Measurements from ENCODE around the gene SLC9C2. TPM values are rescaled to one million over a fixed set of nuclear protein-coding genes. Genes with fewer than 3 reads are reported as not detected.
"Not testable (repeated sequence)": the region's sequence is repeated elsewhere in the genome, so short reads cannot be mapped to it uniquely, and the experiment has no call there.

SLC9C2 gene
- total RNA-seq, 6 experiments from 2014 or later: not detected

DNA sequence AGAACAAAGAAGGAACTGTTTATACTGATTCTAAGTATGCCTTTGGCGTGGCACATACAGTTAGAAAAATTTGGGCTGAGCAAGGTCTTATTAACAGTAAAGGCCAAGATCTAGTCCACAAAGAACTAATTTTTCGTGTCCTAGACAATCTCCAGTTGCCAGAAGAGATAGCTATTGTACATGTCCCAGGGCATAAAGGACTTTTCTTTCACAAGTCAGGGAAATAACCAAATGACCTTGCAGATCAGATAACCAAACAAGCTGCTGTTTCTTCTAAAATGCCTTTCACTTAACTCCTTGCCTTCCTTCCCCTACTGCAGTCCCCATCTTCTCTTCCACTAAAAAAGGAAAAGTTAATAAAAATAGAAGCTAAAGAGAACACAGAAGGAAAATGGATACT, 36.2 kb upstream of the SLC9C2 start:
- Histone ChIP-seq H3K4me1 (no peaks in the 10 kb centered on the region), H3K4me3 (no peak overlapping the region), H3K36me3 (no peaks in the 10 kb centered on the region), H3K27ac (no peak overlapping the region), H3K9me3 (no peaks in the 10 kb centered on the region), H3K27me3 (no peaks in the 10 kb centered on the region)
- no peak for TF ChIP-seq POLR2A (IDR thresholded peaks at IDR 0.05)
- TF ChIP-seq CTCF (IDR thresholded peaks at IDR 0.05): no peak
- intact Hi-C loops (cut with DNase I): no loop called here
- DNase-seq: no peak
- no peak for ATAC-seq
- WGBS (ENCODE audit: insufficient coverage, low coverage, low lambda C conversion rate, missing lambda C conversion rate): 34% methylated on average over 2 of the region's 2 CpGs

DNA sequence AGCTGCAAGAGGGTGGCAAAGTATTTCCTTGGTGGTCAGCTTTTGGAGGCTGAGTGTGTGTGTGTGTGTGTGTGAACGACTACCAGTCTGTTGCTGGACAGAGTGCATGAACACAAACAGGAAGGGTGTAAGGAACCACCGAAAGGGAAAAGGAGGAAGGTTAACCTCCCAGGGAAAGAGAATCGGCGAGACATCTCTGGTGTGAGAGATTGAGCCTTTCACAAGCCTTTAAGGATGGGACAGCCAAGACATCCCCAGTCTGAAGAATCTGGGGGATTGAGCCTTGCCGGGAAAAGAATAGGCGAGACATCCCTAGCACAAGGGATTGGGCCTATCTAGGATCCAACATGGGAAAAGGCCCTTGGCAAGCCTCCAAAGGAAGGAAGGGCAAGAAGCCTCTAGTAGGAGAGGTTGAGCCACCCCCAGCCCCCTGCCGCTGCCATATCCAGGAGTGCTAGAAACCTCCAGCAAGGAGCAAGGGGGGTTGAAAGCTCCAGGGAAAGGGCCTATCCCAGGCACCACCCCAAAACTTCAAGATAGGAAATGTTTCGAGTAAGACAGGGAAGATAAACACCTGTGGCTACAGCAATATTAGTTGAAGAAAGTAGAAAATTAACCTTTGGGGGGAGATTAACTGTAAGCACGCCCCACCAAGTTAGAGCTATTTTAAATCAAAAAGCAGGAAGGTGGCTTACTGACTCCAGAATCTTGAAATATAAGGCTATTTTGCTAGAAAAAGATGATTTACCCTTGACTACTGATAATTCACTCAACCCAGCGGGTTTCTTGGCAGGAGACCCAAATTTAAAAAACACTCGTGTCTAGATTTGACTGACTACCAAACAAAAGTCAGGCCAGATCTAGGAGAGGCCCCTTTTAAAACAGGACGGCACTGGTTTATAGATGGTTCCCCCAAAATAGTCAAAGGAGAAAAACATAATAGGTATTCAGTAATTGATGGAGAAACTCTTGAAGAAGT, 35.5 kb upstream of the SLC9C2 start:
- DNase-seq (no peak), ATAC-seq (no peak)
- intact Hi-C loops (cut with DNase I): no loop called here
- TF ChIP-seq CTCF (IDR thresholded peaks at IDR 0.05): no peak
- no peak for TF ChIP-seq POLR2A (IDR thresholded peaks at IDR 0.05)
- WGBS (ENCODE audit: insufficient coverage, low coverage, low lambda C conversion rate, missing lambda C conversion rate): 71% methylated on average over 9 of the region's 12 CpGs
- Histone ChIP-seq H3K4me3 (no peak overlapping the region), H3K4me1 (no peaks in the 10 kb centered on the region), H3K9me3 (no peaks in the 10 kb centered on the region), H3K27ac (no peak overlapping the region), H3K27me3 (no peaks in the 10 kb centered on the region), H3K36me3 (no peaks in the 10 kb centered on the region)

- H3K36me3 ChIP-seq; ATAC-seq; H3K27me3 ChIP-seq; H3K9me3 ChIP-seq; H3K4me3 ChIP-seq; H3K4me1 ChIP-seq; H3K27ac ChIP-seq; DNase-seq; intact Hi-C loops (cut with DNase I): not testable (repeated sequence)
- 82% methylated on average over 5 of the region's 6 CpGs for WGBS (ENCODE audit: insufficient coverage, low coverage, low lambda C conversion rate, missing lambda C conversion rate)
Measured at GRCh38 chr1:173637236-173638042, 34.6 kb upstream of the SLC9C2 start.

GRCh38 chr1:173635116-173635515, 32.2 kb upstream of the SLC9C2 start, which contains the start of gene TEX50:
Gene TEX50, plus strand, starts transcription at chr1:173635338. Its CDS starts 184 bp downstream, at chr1:173635522.
- Histone ChIP-seq H3K36me3 (no peaks in the 10 kb centered on the region), H3K4me1 (no peaks in the 10 kb centered on the region), H3K27me3 (no peaks in the 10 kb centered on the region), H3K9me3 (no peaks in the 10 kb centered on the region), H3K4me3 (no peak within 1 kb of the TSS), H3K27ac (no peak within 1 kb of the TSS)
- 56% methylated on average over 1 of the region's 1 CpG for WGBS (ENCODE audit: insufficient coverage, low coverage, low lambda C conversion rate, missing lambda C conversion rate)
- no peak for TF ChIP-seq CTCF (IDR thresholded peaks at IDR 0.05)
- no peak for TF ChIP-seq POLR2A (IDR thresholded peaks at IDR 0.05)
- DNase-seq: no peak
- ATAC-seq: no peak
- intact Hi-C loops (cut with DNase I): no loop called here

DNA sequence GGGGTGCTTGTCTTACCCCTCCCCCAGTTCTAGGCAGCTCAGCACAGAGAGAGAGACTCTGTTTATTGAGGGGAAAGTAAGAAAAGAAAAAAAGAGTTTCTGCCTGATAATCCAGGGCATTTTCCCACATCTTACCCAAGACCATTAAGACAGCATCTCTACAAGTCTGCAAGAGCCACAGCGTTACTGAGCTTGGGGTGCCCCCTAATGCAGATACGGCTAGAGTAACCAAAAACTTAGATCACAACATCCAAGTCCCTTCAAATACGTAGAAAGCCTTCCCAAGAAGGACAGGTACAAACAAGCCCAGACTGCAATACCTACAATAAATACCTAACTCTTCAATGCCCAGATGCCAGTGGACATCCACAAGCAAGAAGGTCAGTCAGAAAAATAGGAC, 26.0 kb upstream of the SLC9C2 start:
- Histone ChIP-seq H3K27ac (no peak overlapping the region), H3K4me1 (no peaks in the 10 kb centered on the region), H3K36me3 (no peaks in the 10 kb centered on the region), H3K27me3 (no peaks in the 10 kb centered on the region), H3K4me3 (no peak overlapping the region), H3K9me3 (no peaks in the 10 kb centered on the region)
- ATAC-seq (no peak), DNase-seq (no peak)
- WGBS (ENCODE audit: insufficient coverage, low coverage, low lambda C conversion rate, missing lambda C conversion rate): 81% methylated on average over 3 of the region's 3 CpGs
- no peak for TF ChIP-seq POLR2A (IDR thresholded peaks at IDR 0.05)
- TF ChIP-seq CTCF (IDR thresholded peaks at IDR 0.05): no peak
- intact Hi-C loops (cut with DNase I): no loop called here
